H1 (cell line): ENCODE results near the gene MAP4K4.

Experiments used
- EP300 ChIP-seq, 2 experiments: IDR thresholded peaks; 1 replicate in 1 of 2; 2 replicates in 1 of 2; pipeline ENCODE4 v1.6.1; 2011 to 2012; ENCODE audit warnings: low read depth in 2 of 2, low read length in 2 of 2, mild to moderate bottlenecking in 2 of 2, borderline replicate concordance in 1 of 2, inconsistent platforms in 1 of 2, moderate library complexity in 1 of 2
- EZH2 ChIP-seq: fragments of 200-600 bp; sonication (generic); IDR thresholded peaks from 2 replicates; pipeline ENCODE4 v1.7.1; 2012; ENCODE audit warnings: low read depth, mild to moderate bottlenecking, moderate library complexity, low read length, inconsistent platforms; ENCODE audit not compliant: severe bottlenecking
- GTF2F1 ChIP-seq: IDR thresholded peaks from 2 replicates; pipeline ENCODE4 v1.6.1; 2012; ENCODE audit warnings: low read depth, low read length, improper control_type of control experiment, borderline replicate concordance
- NRF1 ChIP-seq: IDR thresholded peaks from 2 replicates; pipeline ENCODE4 v1.6.1; 2011; ENCODE audit warnings: mild to moderate bottlenecking, low read depth, low read length, improper control_type of control experiment
- RXRA ChIP-seq: IDR thresholded peaks from 2 replicates; pipeline ENCODE4 v1.6.1; 2011; ENCODE audit warnings: low read depth, mild to moderate bottlenecking, low read length, moderate library complexity; ENCODE audit not compliant: insufficient read depth

GRCh38 chr2:101830146-101830545 lies 132.6 kb downstream of the MAP4K4 start:
- TF ChIP-seq NRF1 (no peak), EP300 (IDR thresholded peaks at IDR 0.05; ENCODE audit: borderline replicate concordance in 1 of 2, low read depth in 2 of 2, low read length in 2 of 2) (no peak), EZH2 (no peak), GTF2F1 (no peak), RXRA (no peak)
